BE2C (cell line): ENCODE results near the gene CEP85L.

Experiments used
- DNase-seq: peaks from one replicate; pipeline ENCODE4 v3.0.0-alpha.2; 2020
- H3K27me3 ChIP-seq: fragments of 250-450 bp; sonication (Bioruptor Pico); 2 replicates; pipeline ENCODE4 v1.5.1; 2020; ENCODE audit warnings: mild to moderate bottlenecking
- H3K36me3 ChIP-seq: fragments of 250-450 bp; sonication (Bioruptor Pico); 2 replicates; pipeline ENCODE4 v1.5.1; 2020; ENCODE audit warnings: mild to moderate bottlenecking
- H3K4me1 ChIP-seq: fragments of 250-450 bp; sonication (Bioruptor Pico); 2 replicates; pipeline ENCODE4 v1.5.1; 2020
- H3K4me3 ChIP-seq: 2 replicates; pipeline ENCODE4 v1.5.1; 2011; ENCODE audit warnings: low read depth, low read length
- H3K9me3 ChIP-seq: fragments of 250-450 bp; sonication (Bioruptor Pico); 2 replicates; pipeline ENCODE4 v1.5.1; 2020
- TF ChIP-seq, protein P1 (sequence below): IDR thresholded peaks from 2 replicates; pipeline ENCODE4 v1.5.1; 2012; ENCODE audit warnings: mild to moderate bottlenecking, low read depth, low read length

CEP85L gene

DNA sequence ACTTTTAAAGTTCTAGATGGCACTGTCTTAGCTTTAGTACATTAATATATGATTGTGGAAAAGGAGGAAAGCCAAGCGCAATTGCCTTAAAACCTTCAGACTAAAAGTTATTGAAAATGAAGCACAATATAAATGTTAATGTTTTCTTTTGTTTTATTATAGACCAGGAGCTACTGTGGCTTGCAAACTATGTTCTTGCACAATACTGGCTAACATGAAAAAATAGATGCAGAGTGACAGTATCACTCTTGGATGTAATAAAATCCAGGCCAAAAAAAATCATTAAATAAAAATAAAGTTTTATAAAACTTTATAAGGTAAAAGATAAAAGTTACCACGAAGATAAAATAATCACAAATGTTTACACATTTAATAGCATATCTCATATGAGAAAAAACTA, 121.6 kb downstream of the CEP85L start:
- DNase-seq, result no peak
- Histone ChIP-seq H3K36me3 (no peaks in the 10 kb centered on the region), H3K9me3 (no peaks in the 10 kb centered on the region), H3K4me1 (no peaks in the 10 kb centered on the region), H3K4me3 (no peak overlapping the region), H3K27me3 (no peaks in the 10 kb centered on the region)
- TF ChIP-seq, protein P1, sequence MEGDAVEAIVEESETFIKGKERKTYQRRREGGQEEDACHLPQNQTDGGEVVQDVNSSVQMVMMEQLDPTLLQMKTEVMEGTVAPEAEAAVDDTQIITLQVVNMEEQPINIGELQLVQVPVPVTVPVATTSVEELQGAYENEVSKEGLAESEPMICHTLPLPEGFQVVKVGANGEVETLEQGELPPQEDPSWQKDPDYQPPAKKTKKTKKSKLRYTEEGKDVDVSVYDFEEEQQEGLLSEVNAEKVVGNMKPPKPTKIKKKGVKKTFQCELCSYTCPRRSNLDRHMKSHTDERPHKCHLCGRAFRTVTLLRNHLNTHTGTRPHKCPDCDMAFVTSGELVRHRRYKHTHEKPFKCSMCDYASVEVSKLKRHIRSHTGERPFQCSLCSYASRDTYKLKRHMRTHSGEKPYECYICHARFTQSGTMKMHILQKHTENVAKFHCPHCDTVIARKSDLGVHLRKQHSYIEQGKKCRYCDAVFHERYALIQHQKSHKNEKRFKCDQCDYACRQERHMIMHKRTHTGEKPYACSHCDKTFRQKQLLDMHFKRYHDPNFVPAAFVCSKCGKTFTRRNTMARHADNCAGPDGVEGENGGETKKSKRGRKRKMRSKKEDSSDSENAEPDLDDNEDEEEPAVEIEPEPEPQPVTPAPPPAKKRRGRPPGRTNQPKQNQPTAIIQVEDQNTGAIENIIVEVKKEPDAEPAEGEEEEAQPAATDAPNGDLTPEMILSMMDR, result no peak

DNA sequence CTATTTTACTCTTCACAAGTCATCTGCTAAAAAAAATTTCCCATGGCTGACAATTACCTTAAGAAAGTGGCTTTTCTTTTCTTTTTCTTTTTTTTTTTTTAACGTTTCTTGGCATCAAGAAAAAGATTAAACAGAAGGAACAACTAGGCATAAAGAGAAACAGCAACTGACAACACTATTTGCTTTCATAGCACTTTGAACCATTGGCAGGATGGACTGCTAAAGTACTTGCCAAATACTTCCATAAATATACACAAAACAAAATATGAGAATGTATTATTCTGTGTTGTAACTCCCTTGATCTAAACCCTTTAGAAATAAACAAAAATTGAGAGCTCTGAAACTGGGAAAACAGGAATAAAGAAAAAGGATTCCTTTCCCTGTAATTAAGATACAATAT, 123.3 kb downstream of the CEP85L start:
- DNase-seq, result no peak
- Histone ChIP-seq H3K36me3 (no peaks in the 10 kb centered on the region), H3K4me1 (no peaks in the 10 kb centered on the region), H3K27me3 (no peaks in the 10 kb centered on the region), H3K9me3 (no peaks in the 10 kb centered on the region), H3K4me3 (no peak overlapping the region)
- TF ChIP-seq, protein P1, result no peak

DNA sequence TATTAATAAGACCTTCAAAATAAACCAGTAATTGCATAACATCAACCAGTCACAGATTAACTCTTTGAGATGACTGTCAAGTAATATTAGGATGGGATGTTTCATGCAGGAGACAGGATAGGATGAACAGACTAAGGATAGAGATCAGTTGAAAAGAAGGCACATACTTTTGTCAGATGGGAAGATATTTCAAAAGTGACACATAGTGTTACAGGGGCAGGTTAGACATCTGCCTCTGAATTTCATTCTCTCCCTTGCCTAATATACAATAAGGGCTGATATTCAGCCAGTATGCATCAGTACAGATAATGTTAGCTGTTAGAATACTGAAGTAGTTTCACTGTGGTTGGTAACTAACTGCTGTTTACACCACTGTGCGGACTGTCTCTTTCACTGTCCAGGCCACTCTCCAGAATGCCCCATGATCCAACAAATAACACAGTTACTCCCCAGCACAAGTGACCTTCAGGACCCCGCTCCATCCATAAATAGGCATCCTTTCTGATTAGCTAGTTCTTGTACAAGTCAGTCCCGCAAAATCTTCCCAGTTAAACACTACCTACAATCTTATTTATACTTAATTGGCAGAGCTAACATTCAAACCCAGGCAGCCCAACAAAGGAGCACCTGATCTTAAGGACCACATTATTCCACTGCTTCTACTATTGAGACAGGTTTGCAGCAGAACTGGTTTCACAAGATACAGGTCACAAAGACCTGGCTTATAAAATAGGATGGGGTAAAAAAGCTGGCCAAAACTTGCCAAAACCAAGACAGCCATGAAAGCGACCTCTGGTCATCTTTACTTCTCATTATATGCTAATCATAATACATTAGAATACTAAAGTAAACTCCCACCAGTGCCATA, 125.2 kb downstream of the CEP85L start:
- Histone ChIP-seq H3K36me3 (no peaks in the 10 kb centered on the region), H3K4me3 (no peak overlapping the region), H3K9me3 (no peaks in the 10 kb centered on the region), H3K4me1 (no peaks in the 10 kb centered on the region), H3K27me3 (no peaks in the 10 kb centered on the region)
- TF ChIP-seq, protein P1, result no peak
- DNase-seq, result no peak

DNA sequence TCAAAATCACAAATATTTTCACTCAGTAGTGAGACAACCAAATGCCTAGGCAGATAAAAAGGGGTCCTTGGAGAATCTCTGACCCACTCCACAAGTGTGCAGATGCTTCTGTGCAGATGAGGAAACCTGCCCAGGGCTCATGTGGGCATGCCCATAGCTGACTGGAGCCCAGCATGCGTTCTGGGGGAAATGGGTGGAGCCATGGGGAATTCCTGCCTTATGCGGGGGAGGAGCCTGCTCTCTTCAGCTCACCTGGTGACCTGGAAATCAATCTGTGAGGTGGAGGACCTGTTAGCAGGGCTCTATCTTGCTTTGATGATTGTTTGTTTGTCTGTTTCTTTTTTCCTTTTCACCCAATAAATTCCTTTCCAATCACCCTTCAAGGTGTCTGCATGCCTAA, 126.7 kb downstream of the CEP85L start:
- no peaks in the 10 kb centered on the region for H3K9me3 ChIP-seq
- no peak for DNase-seq
- no peak overlapping the region for H3K4me3 ChIP-seq
- no peaks in the 10 kb centered on the region for H3K27me3 ChIP-seq
- no peaks in the 10 kb centered on the region for H3K4me1 ChIP-seq
- TF ChIP-seq, protein P1, result no peak
- H3K36me3 ChIP-seq, result no peaks in the 10 kb centered on the region

DNA sequence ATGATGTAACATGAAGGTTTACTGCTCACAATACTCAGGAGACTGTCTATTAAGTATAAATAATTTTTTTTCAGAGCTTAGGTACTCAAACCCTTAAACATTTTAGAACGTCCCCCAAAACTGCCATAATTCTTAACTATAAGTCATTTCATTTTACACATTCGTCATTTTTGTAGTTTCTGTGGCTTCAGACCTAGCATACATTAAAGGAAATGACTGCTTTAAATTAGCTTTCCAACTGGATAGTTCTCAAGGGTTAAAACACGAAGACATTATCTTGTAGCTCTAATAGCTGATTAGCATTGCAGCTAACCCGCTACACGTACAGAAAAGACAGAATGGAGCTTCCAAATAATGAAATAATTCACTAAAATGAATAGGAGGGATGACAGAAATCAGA, 128.2 kb downstream of the CEP85L start:
- Histone ChIP-seq H3K27me3 (no peaks in the 10 kb centered on the region), H3K4me1 (no peaks in the 10 kb centered on the region), H3K4me3 (no peak overlapping the region), H3K9me3 (no peaks in the 10 kb centered on the region), H3K36me3 (no peaks in the 10 kb centered on the region)
- DNase-seq, result no peak
- TF ChIP-seq, protein P1, result no peak

DNA sequence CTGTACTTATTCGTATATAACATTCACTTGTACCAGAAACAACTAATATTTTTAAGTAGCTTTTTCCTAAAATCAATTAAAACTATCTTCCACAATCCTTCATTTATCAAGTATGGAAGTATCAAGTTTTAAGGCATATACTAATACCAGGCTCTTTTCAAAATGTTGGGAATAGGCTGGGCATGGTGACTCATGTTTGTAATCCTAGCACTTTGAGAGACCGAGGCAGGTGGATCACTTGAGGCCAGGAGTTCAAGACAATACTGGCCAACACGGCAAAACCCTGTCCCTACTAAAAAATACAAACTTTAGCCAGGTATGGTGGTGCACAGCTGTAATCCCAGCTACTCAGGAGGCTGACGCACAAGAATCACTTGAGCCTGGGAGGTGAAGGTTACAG, 129.0 kb downstream of the CEP85L start:
- no peak overlapping the region for H3K4me3 ChIP-seq
- no peaks in the 10 kb centered on the region for H3K9me3 ChIP-seq
- TF ChIP-seq, protein P1, result no peak
- DNase-seq, result no peak
- no peaks in the 10 kb centered on the region for H3K27me3 ChIP-seq
- no peaks in the 10 kb centered on the region for H3K36me3 ChIP-seq
- no peaks in the 10 kb centered on the region for H3K4me1 ChIP-seq
